Left forelimb (tissue), 1 donor: ENCODE data around the gene SPDEF.

Experiments
- DNase-seq: peaks from one replicate; pipeline ENCODE4 v3.0.0-alpha.2; 2018; ENCODE audit warnings: low spot score

The SPDEF gene

DNA sequence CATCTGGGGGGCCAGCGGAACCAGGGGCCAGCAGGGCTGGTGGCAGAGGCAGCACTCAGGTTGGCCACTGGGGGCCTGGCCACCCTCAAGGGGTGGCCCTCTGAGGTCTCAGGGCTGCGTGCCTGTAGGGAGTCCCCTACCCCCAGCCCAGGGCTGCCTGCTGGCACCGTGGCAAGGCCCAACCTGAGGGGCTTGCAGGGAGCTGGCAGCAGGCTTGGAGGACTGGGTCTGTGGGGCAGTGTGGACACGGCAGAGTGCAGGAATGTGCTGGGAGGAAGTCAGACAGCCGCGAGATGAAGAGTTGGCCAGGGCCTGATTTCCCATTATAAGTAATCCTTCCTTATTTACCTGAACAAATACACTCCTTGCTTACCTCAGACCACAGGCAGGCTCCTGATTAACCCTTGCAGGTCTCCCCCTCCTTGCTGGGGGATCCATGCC is at the start of gene SPDEF:
Gene SPDEF, minus strand, starts transcription at position 299 of the 441 bp plus-strand sequence. CDS start 11,874 bp downstream, outside the sequence.
- DNase-seq: no peak

DNA sequence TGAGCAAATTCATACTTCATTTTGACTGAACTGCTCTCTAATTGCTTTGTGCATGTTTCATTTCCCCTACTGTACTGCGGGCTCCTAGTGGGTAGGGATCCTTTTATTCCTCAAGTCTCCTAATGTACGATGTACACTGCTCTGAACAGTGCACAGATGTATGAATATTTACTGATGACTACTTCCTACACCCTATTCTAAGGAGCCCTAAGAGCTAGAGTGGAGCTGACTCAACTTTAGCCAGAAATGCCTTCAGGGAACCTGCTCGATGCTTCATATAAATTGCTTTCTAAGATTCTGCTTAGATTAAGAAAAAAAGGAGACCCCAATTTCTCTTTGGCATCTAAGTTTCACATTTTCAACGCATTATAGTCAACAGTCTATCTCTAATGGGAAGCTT is 47.6 kb upstream of the SPDEF start:
- DNase-seq: no peak

DNA sequence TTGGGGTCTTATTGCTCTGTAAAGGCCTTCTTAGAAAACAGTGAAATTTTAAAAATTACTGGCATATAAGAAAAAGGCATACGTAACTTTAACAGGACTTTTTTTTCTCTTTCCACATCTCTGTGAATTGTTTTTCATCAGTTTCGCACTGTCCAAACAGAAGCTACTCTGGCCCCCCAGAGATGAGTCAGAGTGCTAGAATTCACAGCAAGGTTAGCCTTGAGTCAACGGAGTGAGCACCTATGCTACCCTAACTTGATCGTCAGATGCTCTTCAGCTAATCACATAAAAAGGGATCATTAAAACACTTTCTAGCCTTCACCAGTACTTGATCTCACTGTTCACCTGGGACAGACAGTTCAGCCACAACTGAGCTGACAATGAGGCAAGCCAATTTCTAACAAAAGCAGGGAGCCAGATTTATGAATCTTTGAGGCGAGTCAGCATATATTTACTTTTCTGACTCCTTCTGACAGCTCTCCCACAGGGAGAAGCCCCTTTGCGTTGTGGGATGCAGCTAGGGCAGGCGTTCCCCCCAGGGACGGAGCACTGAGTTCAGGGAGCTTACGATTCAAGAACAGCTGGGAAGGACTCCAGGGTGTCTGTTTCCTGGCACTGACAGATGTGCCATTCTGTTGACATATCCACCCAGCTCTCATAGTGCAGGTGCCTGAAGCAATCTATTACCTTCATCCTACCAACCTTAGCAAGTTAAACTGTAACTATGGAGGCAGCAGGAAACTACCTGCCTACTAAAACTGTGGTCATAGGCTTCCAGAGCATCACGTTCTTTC is 46.4 kb upstream of the SPDEF start:
- no peak for DNase-seq

DNA sequence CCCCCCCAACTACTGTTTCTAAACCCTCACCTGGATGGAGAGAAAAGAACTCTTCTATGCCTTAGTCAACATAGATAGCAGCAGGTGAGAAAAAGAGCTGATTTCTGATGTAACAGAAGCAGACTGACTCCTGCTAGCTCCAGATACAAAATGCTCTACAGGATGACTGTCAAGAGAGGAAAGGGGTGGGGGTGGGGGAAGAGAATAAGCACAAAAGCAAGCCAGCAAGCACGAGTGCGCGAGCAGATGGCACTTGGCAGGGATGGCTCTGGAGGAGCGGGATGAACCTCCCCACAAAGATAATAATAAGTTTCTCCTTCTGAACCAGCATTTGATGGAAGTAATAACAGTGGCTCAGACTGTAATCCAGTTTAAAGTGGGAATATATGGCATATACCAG is 45.6 kb upstream of the SPDEF start:
- no peak for DNase-seq

DNA sequence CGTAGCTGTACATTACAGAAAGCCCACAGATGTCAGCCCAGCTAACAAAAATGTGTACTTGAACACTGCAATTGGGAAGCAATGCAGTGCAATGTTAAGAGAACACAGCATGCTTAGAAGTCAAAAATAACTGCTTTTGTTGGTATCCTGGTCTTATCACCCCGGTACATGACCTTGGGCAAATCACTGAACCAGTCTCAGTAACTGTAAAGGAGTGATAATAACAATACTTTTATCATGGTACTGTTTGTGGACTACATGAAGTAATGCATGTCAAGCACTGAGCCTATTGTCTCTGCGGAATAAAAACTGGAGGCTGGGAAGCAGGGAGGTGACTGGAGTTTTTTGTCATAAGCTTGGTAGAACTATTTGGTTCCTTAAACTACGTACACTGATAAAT is 44.7 kb upstream of the SPDEF start:
- no peak for DNase-seq

DNA sequence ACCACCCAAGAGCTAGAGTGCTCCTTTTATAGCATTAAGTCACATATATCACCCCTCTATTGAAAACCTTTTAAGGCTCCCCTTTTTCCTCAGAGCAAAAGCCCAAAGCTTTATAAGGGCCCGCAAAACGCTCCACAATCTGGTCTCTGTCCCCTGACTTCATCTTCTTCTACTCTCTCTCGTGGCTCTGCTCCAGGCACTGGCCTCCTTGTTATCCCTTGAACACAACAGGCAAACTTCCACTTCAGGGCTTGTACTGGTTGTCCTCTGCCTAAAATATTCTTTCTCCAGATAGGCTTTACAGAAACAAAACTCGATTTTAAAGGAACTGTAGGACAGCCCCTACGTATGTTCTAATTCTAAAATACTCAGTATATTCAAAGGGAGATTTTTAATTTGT is 44.0 kb upstream of the SPDEF start:
- DNase-seq: no peak

DNA sequence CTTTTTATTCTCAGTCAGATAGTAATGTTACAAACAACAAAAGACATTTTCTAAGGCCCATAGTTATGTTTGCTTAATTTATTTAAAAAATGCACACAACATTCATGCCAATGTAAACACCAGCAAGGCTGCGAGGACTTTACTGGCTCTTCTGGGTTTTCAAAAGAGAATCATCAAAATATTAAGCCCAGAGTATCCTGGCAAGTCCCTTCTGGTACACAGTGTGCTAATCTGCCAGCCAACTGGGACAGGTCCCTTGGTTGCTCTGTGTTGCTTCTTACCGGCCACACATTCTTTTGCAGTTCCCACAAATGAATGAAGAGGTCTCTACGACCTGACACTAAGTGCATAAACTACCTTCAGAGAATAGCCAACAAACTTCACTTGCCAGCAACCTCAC is 42.6 kb upstream of the SPDEF start:
- DNase-seq: no peak

DNA sequence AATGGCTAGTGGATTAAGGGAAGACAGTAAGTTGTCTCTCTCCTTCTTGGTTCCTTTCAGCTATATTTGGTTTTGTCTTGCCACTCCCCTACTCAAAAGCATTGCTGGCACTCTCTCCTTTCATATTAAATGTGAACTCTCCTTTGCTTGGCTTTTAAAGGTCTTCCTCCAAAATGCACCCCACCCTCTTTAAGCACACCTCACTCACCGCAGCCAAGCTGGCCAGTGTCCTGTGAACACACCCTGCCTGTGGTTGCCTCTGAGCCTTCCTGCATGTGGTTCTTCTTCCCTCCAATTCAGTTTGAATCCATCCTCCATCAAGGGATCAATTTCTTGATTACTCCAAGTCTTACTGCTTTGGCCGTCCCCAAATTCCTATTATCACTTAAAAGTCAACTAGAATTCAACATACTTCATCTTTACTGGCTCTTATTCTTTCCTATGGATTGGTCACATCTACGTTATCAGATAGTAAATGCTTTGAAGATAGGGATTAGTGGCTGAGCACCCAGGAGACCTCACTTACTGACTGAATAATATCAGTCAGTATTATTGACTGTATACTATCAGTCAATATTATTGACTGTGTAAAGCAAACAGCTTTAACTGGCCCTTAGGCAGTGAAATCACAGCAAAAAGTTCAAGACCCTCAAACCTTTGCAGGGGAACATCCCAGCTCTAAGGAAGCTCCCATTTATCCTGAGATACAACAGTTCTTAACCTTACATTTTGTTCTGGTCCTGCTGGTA is 41.6 kb upstream of the SPDEF start:
- no peak for DNase-seq

DNA sequence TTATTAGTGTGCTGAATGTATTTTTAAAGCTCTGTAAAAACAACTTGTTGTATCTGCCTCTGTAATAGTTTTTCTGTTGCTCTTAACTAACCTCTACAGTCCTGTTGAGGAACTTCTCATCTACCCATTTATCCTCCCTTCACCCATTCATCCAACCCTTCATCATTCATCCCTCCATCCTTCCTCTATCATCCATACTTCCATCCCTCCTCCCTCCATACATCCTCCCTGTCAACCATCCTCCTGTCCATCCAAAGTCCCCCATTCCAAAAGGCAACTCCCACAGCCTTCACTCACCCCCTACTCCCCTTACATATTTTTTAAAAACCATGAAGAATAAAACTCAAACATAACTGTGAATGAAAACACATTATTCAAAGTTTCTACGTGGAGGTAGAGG is 40.7 kb upstream of the SPDEF start:
- no peak for DNase-seq

DNA sequence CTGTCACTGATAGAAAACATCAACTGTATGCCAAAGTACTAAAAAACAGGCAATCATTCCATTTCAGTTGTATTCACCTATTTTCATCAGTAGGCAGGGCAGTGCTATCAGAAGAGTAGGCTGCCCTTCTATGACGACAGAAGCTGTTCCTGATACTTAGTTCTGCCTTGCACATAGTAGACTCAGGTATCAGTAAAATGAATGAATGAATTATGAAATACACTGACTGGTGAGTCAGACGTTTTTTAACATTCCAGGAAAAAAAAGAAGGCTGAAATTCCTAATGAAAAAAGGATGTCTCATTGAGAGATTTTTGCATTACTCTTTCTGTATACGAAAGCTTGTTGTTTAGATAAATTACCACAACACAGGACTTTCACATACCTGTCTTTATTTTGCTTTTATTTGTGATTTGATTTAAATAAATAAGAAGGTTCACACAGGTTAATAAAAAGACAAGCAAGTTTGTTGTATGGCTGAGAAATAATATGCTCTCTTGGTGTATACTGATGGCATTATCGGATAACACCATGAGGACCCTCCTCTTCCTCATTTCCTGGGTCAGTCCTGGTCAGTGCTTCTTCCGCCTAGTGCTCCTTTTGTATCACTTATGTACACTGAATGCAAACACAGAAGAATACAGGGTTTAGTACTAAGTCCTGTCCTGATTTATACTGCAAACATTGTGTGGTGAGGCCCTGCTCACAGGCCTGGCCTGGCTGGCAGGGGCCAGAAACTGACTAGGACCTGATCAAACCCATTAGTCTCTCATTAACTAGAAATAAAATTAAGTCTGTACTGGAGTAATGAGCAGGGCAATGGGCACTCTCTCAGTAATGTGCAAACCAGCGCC is 39.4 kb upstream of the SPDEF start:
- DNase-seq: no peak

DNA sequence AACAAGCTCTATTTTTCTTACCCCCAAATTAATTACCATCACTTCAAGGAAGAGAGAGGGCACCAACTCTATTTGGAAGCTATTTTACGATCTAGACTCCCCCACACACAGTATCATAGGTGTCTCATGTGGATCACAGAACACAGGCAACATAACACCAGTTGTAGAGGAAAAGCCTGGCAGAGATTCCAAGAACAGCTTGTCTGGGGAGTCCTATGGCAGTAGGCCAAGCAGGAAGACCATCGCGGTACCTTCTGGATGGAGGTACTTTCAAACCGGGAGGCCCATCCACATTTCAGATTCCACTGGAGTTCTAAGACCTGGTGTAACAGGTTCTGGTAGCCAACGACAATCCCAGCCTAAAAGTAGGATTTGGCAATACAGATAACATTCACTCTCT is 37.6 kb upstream of the SPDEF start:
- no peak for DNase-seq

DNA sequence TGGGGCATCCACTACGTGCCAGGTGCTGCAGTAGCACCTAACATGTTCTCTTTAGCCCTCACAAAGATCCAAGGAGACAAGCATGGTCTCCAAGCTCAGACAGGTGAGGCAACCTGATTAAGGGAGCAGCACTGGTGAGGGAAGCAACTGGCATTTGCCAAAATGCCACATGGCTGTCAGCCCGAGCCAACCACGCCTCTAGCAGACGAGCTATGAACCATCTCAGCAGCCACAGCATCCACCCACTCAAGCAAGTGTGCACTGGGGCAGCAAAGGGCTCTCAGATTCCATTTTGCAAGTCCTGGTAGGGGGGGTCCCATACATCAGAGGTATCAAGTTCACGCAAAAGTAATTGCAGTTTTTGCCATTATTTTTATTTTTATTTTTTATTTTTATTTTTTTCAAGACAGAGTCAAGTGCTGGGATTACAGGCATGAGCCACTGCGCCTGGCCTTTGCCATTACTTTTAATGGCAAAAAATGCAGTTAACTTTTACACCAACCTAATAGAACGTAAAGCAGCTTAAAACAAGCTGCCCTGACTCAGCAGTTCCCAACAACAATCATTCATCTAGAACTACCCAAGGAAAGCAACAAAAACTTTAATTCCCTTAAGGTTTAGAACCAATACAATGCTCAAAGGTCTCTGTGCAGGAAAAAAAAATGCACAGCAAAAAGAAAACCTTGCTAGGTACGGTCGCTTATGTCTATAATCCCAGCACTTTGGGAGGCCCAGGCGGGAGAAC is 36.3 kb upstream of the SPDEF start:
- no peak for DNase-seq

DNA sequence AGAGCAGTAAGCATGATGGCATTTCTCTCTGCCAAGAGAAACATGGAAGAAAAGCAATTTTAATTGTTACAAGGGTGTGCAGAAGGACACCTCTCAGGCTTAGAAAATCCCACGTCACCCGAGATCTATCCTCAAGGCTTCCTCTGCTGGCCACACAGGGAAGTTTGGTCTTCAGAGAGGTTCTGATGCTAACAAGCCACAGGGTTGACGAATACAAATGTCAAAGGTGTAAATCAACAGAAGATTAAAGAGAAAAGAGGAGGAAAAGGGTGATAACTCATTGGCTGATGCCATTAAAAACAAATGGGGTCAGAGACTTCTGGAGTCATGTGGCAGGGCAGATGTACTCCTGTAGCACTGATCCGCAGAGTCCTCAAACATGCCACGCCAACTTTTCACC is 33.6 kb upstream of the SPDEF start:
- no peak for DNase-seq

DNA sequence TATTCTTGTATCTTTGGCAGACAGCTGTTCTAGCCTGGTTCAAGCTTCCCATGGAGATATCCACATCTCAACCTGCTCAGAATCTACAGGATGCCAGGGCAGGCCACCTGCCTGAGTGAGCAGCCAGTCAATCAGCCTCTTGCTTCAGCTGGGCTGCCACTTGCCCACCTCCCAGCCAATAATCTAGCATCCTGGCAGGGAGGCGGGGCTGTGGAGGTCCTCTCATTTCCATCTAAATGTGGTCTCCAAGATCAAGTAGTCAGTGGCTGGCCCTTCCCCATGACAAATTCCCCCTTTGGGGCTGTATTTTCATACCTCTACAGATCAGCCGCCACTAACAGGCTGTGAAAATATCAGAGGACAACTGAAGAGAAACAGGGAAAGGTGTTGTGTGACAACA is 33.0 kb upstream of the SPDEF start:
- no peak for DNase-seq

DNA sequence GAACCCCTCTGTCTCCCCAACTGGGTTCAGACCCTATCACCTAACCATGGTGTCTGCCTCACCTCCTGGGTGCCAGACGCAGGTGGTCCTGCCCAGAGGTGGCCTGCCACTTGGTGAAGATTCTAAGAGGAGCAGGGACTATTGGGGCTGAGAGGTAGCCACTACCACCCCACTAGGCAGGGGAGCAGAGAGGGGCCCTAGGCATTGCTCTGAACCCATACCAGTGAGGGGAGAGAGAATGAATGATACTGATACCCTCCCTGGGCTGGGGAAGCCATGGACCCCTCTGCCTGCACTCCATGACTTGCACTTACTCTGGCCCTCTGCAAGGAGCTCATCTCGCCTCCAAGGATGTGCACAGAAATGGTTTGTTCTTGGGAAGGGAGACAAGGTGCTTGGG is 31.7 kb upstream of the SPDEF start:
- no peak for DNase-seq

DNA sequence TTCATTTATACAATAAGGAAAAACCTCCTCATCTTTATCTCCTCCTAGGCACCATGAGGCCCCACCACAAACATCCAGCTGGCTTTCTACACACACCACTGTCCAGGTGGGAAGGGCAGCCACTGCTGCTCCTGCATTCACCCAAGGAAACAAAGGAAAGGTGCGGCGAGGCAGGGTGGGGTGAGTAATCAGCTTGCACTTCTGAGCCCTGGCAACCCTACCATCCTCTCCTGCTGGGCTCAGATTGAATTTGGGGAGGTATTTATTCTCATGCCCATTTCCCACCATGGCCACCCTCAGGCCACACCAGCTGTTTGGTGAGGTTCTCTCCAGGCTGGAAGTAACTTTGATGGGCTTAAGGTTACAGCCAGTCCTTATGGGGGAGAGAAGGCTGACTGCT is 31.2 kb upstream of the SPDEF start:
- DNase-seq: no peak

DNA sequence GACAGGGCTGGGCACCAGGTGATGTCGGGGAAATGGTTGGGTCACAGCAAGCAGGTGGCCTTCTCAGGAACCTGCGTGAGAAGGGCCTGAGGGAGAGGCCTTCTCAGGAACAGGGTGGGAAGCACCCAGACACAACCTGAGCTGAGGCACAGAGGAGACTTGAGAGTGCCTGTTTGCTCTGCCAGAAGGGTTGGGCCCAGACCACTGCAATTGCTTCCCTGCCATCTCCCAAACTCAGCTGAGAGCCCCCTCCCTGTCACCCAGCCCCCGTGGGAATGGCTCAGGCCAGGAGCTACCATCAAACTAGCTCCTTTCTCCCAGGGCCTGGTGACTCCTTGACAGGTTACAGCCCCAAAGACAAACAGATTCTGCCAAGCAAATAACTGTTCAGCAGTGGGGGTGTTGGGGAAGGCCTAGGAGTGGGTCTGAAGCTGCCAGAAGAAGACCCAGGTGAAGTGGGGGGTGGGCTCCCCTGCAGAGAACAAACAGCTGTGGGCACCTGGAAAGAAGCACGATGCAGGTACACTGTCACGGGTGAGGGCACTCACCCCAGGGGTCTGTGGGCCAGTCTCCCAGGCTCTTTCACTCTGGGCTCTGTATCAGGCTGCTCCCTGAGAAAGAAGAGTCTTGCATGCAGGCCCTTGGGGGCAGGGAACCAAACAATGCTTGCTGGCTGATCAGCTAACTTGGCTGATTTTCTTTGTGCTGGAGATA is 30.4 kb upstream of the SPDEF start:
- DNase-seq: no peak

DNA sequence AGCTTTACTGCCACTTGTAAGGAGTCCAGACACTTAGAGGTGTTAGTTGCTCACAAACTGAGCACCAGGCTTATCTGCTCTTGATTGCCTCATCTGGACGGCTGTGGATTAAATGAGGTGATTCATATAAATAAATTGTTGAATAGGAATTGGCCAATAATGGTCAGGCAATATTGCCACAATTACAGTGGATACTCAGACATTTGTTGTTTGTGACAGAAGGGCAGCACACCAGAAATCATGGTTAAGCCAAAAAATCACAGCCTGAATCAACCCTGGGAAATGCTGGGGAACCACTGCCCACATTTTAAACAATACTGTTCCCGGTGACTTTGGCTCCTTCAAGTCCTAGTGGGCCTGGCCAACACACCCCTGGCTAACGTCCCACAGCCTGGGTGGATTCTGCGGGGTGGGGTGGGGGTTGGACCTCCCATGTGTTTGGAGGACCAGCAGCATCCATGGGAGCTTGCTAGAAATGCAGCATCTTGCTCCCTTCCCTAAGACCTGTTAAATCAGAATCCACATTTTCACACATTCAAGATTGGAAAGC is 29.5 kb upstream of the SPDEF start:
- no peak for DNase-seq

DNA sequence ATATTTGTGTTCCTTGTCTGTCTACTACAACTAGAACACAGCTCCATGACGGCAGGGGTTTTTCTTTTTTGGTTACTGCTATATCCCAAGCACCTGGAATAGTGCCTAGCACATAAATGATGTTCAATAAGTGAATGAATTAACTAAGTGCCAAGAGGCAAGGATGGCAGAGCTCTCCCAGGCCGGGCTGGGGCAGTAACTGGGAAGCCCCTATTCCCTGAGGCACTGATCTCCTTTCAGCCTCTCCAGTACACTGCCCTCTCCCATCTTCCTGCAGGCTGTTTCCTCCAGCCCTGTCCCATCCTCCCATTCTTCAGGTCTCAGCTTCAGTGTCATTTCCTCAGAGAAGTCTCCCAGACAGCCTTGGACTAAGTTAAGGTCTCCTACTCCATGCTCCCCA is 29.0 kb upstream of the SPDEF start:
- DNase-seq: no peak

DNA sequence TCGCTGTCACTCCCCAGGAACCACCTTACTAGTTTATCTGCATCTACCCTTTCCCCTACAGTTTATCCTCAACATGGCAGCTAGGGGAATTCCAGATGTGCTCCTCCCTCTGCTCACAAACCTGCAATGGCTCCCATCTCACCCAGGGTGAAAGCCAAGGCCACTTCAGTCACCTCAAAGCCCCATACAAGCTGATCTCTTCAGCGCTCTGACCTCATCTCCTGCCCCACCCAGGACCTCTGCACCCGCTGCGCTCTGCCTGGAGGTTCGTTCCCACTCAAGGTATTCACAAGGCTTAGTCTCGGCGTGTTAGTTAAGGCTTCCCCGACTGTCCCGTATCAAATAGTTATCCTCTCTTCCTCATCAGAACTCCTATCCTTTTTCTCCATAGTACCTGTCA is 28.6 kb upstream of the SPDEF start:
- DNase-seq: no peak
